8988T (cell line): Measurements from ENCODE around the gene PRKCQ.

ENCODE experiments used
- DNase-seq: peaks from one replicate; pipeline ENCODE4 v3.0.0; 2011

The PRKCQ gene

GRCh38 chr10:6518791-6519429 is 61.2 kb downstream of the PRKCQ start:
- no peak for DNase-seq

DNA sequence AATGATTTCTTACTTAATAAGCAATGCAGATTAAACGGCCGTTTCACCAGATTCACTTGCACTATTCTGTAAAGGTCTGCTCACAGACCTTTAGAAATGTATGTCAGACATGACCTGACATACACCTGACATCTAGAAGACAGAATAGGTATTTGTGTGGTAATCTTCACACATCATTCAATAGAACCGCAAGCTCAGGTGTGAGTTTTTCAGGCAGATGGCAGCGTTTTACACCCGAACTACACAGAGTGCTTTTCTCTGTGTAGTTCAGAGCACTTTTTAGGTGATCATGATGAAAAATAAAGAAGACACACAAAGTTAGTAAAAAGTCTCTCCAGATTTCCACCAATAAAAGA is 63.2 kb downstream of the PRKCQ start:
- DNase-seq, result no peak

DNA sequence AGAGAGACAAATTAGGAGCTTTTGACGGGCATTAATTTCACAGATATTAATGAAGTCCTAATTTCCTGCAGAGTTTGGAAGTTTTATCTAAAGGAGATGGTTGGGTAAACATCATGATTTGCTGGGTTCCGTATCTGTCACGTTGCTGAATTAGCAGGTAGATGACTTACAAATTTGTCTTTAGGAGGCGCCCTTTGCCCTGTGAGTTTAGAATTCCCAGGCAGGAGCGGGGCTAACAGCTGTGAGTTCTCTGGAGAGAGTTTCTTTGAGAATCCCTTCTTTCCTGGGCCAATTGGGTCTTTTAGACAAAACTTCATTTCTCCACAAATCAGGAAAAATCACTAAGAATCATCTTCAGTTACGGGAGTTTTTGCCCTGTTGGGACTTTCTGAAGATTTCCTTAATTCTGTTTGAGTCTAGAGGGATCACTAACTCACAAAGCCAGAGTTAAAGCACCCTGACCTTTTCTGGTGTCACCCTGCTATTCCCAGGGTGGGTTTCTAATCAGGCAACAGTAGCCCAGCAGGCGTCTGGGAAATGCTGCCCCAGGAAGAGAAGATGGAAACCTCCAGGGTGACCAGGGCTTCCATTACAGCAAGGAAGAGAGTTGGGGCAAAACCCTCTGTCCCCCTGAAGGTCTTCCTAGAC is 63.7 kb downstream of the PRKCQ start:
- no peak for DNase-seq

- DNase-seq, result no peak
Measured at GRCh38 chr10:6514844-6515780, 65.0 kb downstream of the PRKCQ start.

GRCh38 chr10:6514180-6514579 is 65.9 kb downstream of the PRKCQ start:
- DNase-seq, result no peak

DNA sequence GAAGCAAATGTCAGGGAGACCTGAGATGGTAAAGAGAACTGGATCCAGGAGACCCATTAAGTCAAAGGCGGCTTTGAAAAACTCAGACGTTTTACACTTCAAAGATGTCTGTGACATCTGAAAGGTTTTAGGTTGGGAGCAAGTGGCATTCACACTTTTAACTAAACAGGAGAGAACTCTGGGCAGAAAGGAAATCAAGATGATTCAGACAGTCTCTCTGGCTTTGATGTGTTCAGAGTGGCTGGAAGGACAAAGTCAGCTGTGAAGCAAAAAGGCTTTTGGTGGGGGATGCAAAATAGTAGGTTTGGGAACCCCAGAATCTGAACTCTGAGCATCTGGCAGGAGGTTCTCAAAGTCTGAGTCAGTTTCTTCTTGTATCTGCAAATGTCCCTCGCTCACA is 66.6 kb downstream of the PRKCQ start:
- DNase-seq, result no peak

GRCh38 chr10:6512182-6512581 is 67.9 kb downstream of the PRKCQ start:
- DNase-seq, result no peak

DNA sequence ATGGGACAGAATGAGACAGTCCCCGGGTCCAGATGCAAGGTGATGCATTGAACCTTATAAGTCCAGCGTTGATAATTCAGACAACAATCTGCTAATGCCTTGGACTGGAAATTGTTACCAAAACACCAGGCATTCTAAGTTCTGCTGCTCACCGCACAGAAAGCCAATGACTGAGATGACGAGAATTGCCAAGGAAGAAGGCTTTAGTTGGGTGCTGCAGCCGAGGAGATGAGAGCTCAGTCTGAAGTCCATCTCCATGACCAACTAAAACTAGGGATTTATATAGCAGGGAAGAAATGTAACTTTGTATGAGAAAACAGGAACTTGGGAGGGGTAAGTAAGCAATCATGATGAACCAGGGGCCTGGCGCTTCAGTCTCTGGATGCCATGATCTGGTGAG is 68.7 kb downstream of the PRKCQ start:
- DNase-seq, result no peak

- no peak for DNase-seq
Measured at GRCh38 chr10:6507311-6507710, 72.8 kb downstream of the PRKCQ start.

DNA sequence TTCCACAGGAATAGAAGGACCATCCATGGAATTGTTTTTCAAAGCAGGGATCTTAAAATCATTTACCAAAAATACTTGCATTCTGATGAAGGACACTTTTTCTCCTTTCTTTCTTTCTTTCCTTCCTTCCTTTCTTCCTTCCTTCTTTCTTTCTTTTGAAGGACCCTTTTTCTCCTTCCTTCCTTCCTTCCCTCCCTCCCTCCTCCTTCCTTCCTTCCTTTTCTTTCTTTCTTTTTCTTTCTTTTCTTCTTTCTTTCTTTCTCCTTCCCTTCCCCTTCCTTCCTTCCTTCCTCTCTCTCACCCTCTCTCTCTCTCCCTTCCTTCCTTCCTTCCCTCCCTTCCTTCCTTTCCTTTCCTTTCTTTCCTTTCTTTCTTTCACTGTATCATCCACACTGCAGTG is 74.8 kb downstream of the PRKCQ start:
- DNase-seq, result no peak

- no peak for DNase-seq
Measured at GRCh38 chr10:6504296-6504695, 75.8 kb downstream of the PRKCQ start.

- DNase-seq, result no peak
Measured at GRCh38 chr10:6503171-6503570, 76.9 kb downstream of the PRKCQ start.

DNA sequence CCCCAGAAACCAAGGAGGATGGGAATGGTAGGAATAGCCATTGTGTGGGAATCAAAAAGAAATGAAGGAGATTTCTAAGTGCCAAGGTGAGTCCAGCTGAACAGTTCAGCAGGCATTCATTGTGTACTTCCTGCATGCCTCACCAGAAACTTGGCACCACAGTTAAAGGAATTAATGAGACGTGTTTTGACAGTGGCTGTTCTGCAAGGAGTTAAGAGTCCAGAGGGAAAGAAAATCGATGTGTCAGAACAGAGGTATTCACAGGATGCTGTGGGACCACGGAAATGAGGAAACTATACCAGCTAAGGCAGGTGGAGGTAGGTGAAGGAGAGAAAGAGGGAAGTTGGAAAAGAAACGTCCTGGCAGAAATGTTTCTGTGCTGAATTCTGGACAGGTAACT is 78.1 kb downstream of the PRKCQ start:
- DNase-seq, result no peak

GRCh38 chr10:6499974-6500373 is 80.1 kb downstream of the PRKCQ start:
- no peak for DNase-seq

- DNase-seq, result no peak
Measured at GRCh38 chr10:6498771-6499170, 81.3 kb downstream of the PRKCQ start.

GRCh38 chr10:6497620-6498019 is 82.5 kb downstream of the PRKCQ start:
- no peak for DNase-seq

DNA sequence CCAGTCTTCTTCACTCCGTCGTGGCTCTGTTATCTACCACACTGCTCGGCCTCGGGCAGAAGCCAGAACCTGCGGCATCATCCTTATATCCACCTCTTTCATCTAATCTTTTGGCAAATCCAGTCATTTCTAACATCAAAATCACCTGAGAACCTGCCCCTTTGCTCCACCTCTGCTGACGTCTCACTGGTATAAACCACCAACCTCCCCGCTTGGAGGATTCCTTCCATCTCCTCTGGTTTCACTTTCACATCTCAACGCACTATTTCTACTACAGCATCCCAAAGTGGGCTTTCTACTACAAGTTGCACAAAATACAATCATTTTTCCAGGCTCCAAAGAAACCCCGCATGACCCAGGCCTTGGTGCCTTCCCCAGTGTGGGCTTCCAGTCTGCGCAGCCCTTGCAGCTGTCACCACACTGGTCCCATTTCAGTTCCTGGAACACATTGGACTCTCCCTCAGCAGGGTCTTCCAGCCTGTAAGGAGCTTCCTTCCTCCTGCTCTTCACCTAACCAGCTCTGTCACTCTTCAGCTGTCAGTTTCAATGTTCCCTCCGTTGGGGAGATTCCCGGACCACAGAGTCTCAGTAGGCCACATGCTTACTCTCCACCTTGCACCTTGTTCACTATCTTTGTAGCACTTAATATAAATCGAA is 85.0 kb downstream of the PRKCQ start:
- no peak for DNase-seq

DNA sequence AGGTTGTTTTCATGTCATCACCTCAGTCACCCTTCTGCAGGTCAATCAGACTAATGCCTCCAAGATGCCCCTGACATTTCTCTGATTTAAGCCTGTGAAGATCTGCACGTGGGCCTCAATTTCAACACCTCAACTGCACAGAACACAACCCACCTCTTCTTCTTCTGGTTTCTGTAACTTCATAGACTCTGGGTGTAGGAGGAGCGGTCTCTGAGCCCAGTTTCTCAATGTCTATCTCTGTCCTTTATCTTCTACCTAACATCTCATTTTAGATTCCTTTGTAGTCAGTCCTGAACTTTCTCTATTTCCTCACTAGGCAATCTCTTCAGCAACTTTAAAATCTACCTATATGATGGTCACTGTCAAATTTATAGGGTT is 85.6 kb downstream of the PRKCQ start:
- no peak for DNase-seq

DNA sequence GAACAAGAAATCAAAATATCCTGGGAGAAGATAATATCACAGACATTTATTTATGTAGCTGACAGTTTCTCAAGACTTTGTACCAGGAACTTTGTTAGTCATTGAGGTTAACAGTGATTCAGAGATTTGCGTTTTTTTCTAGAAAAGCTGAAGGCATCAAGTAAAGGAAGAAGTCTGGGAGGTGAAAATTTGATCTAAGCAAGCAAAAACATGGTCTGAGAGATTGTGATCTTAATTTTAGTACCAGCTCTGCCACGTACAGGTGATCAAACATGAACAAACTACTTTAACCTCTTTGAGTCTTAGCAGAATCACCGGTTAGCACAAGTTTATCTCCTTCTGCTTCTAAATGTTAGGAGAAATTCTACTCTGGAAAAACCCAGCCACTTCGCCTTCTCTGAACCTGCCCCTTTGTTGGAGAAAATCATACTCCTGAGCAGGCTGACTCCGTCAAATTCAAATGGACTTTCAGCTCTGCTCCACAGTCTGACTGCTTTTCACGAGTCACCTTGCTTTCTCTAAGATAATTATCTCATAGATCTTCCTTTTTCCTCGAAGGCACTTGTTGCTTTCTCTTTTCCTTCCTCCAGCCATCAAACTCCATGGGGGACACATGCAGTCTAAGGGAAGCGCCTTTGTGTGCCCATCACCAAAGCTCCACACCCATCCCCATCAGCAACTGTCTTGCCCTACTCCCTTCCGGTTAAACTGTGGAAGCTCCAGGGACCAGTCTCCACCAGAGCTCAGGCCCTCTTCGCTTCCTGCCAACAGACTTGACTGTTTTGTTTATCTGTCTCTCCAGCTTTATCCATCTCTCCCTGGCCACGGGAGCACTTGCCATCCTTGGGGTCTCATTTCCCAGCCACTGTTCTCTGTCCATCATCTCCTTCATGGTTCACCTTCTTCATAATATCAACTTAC is 86.3 kb downstream of the PRKCQ start:
- DNase-seq, result no peak

GRCh38 chr10:6492896-6493295 is 87.2 kb downstream of the PRKCQ start:
- no peak for DNase-seq

- DNase-seq, result no peak
Measured at GRCh38 chr10:6491841-6492609, 88.1 kb downstream of the PRKCQ start.

DNA sequence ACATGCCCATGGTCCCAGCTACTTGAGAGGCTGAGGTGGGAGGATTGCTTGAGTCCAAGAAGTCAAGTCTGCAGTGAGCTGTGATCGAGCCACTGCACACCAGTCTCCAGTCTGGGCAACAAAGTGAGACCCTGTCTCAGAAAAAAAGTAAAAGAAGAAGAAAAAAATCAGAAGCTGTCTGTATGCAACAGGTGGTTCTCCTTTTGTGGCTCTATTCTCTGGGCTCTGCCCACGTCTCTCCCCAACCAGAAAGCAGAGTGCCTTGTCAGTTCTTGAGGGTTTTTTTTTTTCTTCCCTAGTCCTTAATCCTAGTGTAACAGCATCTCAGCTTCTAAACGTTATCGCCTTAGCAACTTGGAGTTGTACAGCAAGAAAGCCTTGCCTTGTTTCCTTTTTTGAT is 89.5 kb downstream of the PRKCQ start:
- DNase-seq, result no peak
